CD14-positive monocyte (primary cell): ENCODE data around the gene KCNJ10. TPM values are rescaled to one million over a fixed set of nuclear protein-coding genes. Genes with fewer than 3 reads are reported as not detected.

Experiments used
- DNase-seq, 3 donors: peaks; one replicate each; pipeline ENCODE4 v3.0.0-alpha.2; 2011 to 2022
- H2AFZ ChIP-seq: 2 replicates; pipeline ENCODE4 v1.6.0; 2012; ENCODE audit warnings: mild to moderate bottlenecking, low read depth, low read length, inconsistent platforms; ENCODE audit not compliant: insufficient read depth, poor library complexity, severe bottlenecking
- H3K27ac ChIP-seq, 2 donors: 1 replicate in 1 of 2; 2 replicates in 1 of 2; pipeline ENCODE4 v1.5.1; 2012 to 2013; ENCODE audit warnings: low read length in 2 of 2, control low read depth in 1 of 2, inconsistent platforms in 1 of 2, low read depth in 1 of 2, mild to moderate bottlenecking in 1 of 2
- H3K27me3 ChIP-seq, 2 donors: one replicate each; pipeline versions ENCODE4 v1.6.0 to v1.6.1; 2011 to 2013; ENCODE audit warnings: low read length in 2 of 2; ENCODE audit not compliant: control insufficient read depth in 2 of 2, insufficient read depth in 2 of 2
- H3K36me3 ChIP-seq, 2 donors: replicated peaks in 1 of 2; 1 replicate in 1 of 2; 2 replicates in 1 of 2; pipeline versions ENCODE4 v1.5.1 to v1.6.1; 2012 to 2013; ENCODE audit warnings: low read length in 2 of 2, control low read depth in 1 of 2, inconsistent platforms in 1 of 2, mild to moderate bottlenecking in 1 of 2; ENCODE audit not compliant: insufficient read depth in 2 of 2, control insufficient read depth in 1 of 2
- H3K4me1 ChIP-seq, 2 donors: 1 replicate in 1 of 2; 2 replicates in 1 of 2; pipeline versions ENCODE4 v1.5.1 to v1.6.1; 2012 to 2013; ENCODE audit warnings: low read length in 2 of 2, control low read depth in 1 of 2, inconsistent platforms in 1 of 2, mild to moderate bottlenecking in 1 of 2, moderate library complexity in 1 of 2; ENCODE audit not compliant: insufficient read depth in 2 of 2, control insufficient read depth in 1 of 2
- H3K4me2 ChIP-seq: replicated peaks from 2 replicates; pipeline ENCODE3; 2012; ENCODE audit warnings: low read length, moderate library complexity, mild to moderate bottlenecking; ENCODE audit not compliant: poor library complexity, severe bottlenecking; ENCODE audit errors: extremely low read depth
- H3K4me3 ChIP-seq, 3 experiments: fragments of 200-600 bp in 1 of 3; sonication (generic) in 1 of 3; replicated peaks in 1 of 3; 1 replicate in 2 of 3; 2 replicates in 1 of 3; pipeline ENCODE4 v1.5.1; 2011 to 2013; ENCODE audit warnings: low read length in 3 of 3, mild to moderate bottlenecking in 3 of 3, control low read depth in 2 of 3, low read depth in 2 of 3, inconsistent platforms in 1 of 3, moderate library complexity in 1 of 3
- H3K79me2 ChIP-seq: 2 replicates; pipeline ENCODE4 v1.6.0; 2012; ENCODE audit warnings: mild to moderate bottlenecking, control low read depth, inconsistent platforms, low read length, moderate library complexity; ENCODE audit not compliant: insufficient read depth
- H3K9ac ChIP-seq: 2 replicates; pipeline ENCODE4 v1.6.0; 2017; ENCODE audit warnings: low read length, mild to moderate bottlenecking; ENCODE audit not compliant: insufficient read depth, poor library complexity, severe bottlenecking
- H3K9me3 ChIP-seq, 2 donors: replicated peaks in 1 of 2; 1 replicate in 1 of 2; 2 replicates in 1 of 2; pipeline versions ENCODE4 v1.5.1 to v1.6.1; 2012 to 2013; ENCODE audit warnings: low read length in 2 of 2, control low read depth in 1 of 2; ENCODE audit not compliant: control insufficient read depth in 1 of 2, insufficient read depth in 1 of 2
- H4K20me1 ChIP-seq: 2 replicates; pipeline ENCODE4 v1.6.0; 2012; ENCODE audit warnings: mild to moderate bottlenecking, low read length, control low read depth, moderate library complexity; ENCODE audit not compliant: insufficient read depth
- H3K27ac Mint-ChIP-seq, 7 donors: one replicate each; pipeline ENCODE4 v1.8.0; 2020; ENCODE audit warnings: mild to moderate bottlenecking in 7 of 7, mixed read lengths in 7 of 7, moderate library complexity in 6 of 7, inconsistent platforms in 2 of 7
- H3K27me3 Mint-ChIP-seq, 3 donors: one replicate each; pipeline ENCODE4 v1.8.0; 2021 to 2022; ENCODE audit warnings: low read depth in 3 of 3, mild to moderate bottlenecking in 3 of 3, mixed read lengths in 3 of 3, moderate library complexity in 3 of 3, inconsistent platforms in 1 of 3
- H3K36me3 Mint-ChIP-seq, 2 donors: one replicate each; pipeline ENCODE4 v1.8.0; 2020; ENCODE audit warnings: mixed read lengths in 2 of 2, inconsistent platforms in 1 of 2, mild to moderate bottlenecking in 1 of 2
- H3K4me1 Mint-ChIP-seq: one replicate; pipeline ENCODE4 v1.8.0; 2020; ENCODE audit warnings: mild to moderate bottlenecking, mixed read lengths
- H3K4me3 Mint-ChIP-seq, 2 donors: one replicate each; pipeline ENCODE4 v1.8.0; 2020; ENCODE audit warnings: mild to moderate bottlenecking in 2 of 2, mixed read lengths in 2 of 2, moderate library complexity in 1 of 2
- H3K9me3 Mint-ChIP-seq, 7 donors: one replicate each; pipeline ENCODE4 v1.8.0; 2020 to 2022; ENCODE audit warnings: mixed read lengths in 7 of 7, mild to moderate bottlenecking in 6 of 7, moderate library complexity in 6 of 7, inconsistent platforms in 2 of 7
- CTCF ChIP-seq: fragments of 200-600 bp; IDR thresholded peaks from one replicate; pipeline ENCODE4 v1.8.0; 2022; ENCODE audit warnings: antibody characterized with exemption, mild to moderate bottlenecking
- WGBS: methylation state at CpG from one replicate; pipeline ENCODE4 v1.1.5; 2013; ENCODE audit warnings: missing lambda C conversion rate; ENCODE audit not compliant: insufficient coverage; 5-methylcytosine and 5-hydroxymethylcytosine counted together
- intact Hi-C, 2 donors: fragments of 100-400 bp; cut with micrococcal nuclease; formaldehyde crosslinking; loops; one replicate each; pipeline versions ENCODE4 v1.15.0 to v1.15.1; 2023
- polyA plus RNA-seq, 3 donors: library from polyadenylated mRNA; depleted of rRNA in 1 of 3; unstranded in 2 of 3; stranded (reverse) in 1 of 3; fragments of 300-500 nt in 2 of 3; fragments of >200 nt in 1 of 3; fragmentation: Illumina TruSeq in 2 of 3; gene quantifications; 1 replicate in 2 of 3; 2 replicates in 1 of 3; pipeline ENCODE4 v1.2.3, GENCODE V29; 2012 to 2021

Gene KCNJ10
- polyA plus RNA-seq, 3 donors, result 0.23 TPM; not detected in 2

- no peaks in the 10 kb centered on the region for H4K20me1 ChIP-seq
- TF ChIP-seq CTCF, result peak; percentile 90
- Mint-ChIP-seq H3K4me3 (no peak overlapping the region), H3K36me3 (peaks cover 4 to 19% of the 10 kb centered on the region in 2 donors), H3K4me1 (peaks cover 16% of the 10 kb centered on the region), H3K9me3 (peaks cover 0 to 9% (median 0%) of the 10 kb centered on the region in 7 donors), H3K27ac (peak overlapping the region in 1 of 7 donors; percentile 37), H3K27me3 (peaks cover 26 to 49% (median 42%) of the 10 kb centered on the region in 3 donors)
- no peak overlapping the region for H2AFZ ChIP-seq
- H3K9me3 ChIP-seq, result no peaks in the 10 kb centered on the region
- no peak overlapping the region for H3K4me3 ChIP-seq
- peaks cover 17 to 40% of the 10 kb centered on the region in 2 donors for H3K27me3 ChIP-seq
- H3K4me2 ChIP-seq, result no peak overlapping the region
- no peak overlapping the region for H3K27ac ChIP-seq
- H3K36me3 ChIP-seq, result peaks cover 0 to 9% of the 10 kb centered on the region in 2 donors
- H3K9ac ChIP-seq, result no peak overlapping the region
- peak; percentile 64 to 77 (median 75) for DNase-seq
- no peaks in the 10 kb centered on the region for H3K79me2 ChIP-seq
- WGBS, result 60% methylated on average over 17 of the region's 19 CpGs
- H3K4me1 ChIP-seq, result peaks cover 3 to 11% of the 10 kb centered on the region in 2 donors
- intact Hi-C loops, result loop anchor here in 1 of 2 donors (5.0 kb wide), 3 partner anchors 149 to 206 kb away; no protein-coding TSS in a partner anchor
Measured at GRCh38 chr1:160085686-160086455, 15.9 kb upstream of the KCNJ10 start.

- Mint-ChIP-seq H3K36me3 (peaks cover 0 to 16% of the 10 kb centered on the region in 2 donors), H3K27ac (no peak overlapping the region), H3K27me3 (peaks cover 31 to 59% (median 48%) of the 10 kb centered on the region in 3 donors), H3K4me3 (peak overlapping the region in 1 of 2 donors; percentile 85), H3K4me1 (peaks cover 16% of the 10 kb centered on the region), H3K9me3 (peaks cover 0 to 9% (median 0%) of the 10 kb centered on the region in 7 donors)
- Histone ChIP-seq H3K79me2 (no peaks in the 10 kb centered on the region), H3K4me3 (no peak overlapping the region), H3K4me2 (no peak overlapping the region), H2AFZ (no peak overlapping the region), H3K27me3 (peaks cover 25 to 50% of the 10 kb centered on the region in 2 donors), H3K9me3 (no peaks in the 10 kb centered on the region), H3K27ac (no peak overlapping the region), H3K4me1 (peaks cover 3 to 11% of the 10 kb centered on the region in 2 donors), H3K9ac (no peak overlapping the region), H4K20me1 (no peaks in the 10 kb centered on the region), H3K36me3 (peaks cover 0 to 6% of the 10 kb centered on the region in 2 donors)
- whole genome bisulfite sequencing, result 90% methylated on average over 26 of the region's 30 CpGs
- intact Hi-C loops, result loop anchor here (5.0 kb wide), 4 partner anchors 38 to 207 kb away; no protein-coding TSS in a partner anchor
- TF ChIP-seq CTCF, result no peak
- no peak for DNase-seq
Measured at GRCh38 chr1:160084771-160085321, 14.9 kb upstream of the KCNJ10 start.
